ENCODE results near the gene EEFSEC.

EEFSEC gene

DNA sequence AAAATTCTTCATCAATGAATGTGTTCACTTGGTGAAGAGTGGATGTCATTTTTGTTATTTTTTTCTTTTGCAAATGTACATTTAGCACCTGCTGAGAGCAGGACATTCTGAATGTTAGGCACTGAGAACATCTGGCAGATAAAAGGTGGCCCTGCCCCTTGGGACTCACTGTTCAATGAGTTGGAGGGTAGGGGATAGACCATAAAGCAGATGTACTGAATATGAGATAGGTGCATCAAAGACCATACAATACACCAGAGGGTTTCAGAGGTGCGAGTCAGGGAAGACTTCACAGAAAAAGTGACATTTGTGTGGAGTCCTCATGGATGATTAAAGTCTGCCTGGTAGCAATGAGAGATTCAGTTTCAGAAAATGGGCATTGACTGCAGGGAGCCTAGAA is 34.2 kb downstream of the EEFSEC start:
- DNase-seq (ENCODE audit: low read depth), result no peak

DNA sequence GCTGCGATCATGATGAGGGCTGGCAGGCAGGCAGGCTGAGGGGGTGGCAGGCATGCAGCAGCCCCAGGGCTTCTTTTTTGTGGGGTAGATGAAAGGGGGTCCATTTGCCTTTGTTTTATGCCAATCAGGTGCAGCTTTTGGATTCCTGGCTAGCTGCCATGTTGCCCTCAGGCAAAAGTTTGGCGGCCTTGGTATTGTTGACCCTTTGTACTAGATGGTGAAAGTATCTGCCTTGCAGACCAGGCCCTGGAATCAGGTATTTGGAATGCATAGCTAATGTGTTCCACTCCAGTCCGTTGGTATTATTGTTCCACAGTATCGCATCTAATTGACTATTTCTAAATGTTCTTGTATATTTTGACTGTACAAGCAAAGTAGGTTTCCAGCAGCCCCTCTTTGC is 35.0 kb downstream of the EEFSEC start:
- DNase-seq (ENCODE audit: low read depth), result no peak

DNA sequence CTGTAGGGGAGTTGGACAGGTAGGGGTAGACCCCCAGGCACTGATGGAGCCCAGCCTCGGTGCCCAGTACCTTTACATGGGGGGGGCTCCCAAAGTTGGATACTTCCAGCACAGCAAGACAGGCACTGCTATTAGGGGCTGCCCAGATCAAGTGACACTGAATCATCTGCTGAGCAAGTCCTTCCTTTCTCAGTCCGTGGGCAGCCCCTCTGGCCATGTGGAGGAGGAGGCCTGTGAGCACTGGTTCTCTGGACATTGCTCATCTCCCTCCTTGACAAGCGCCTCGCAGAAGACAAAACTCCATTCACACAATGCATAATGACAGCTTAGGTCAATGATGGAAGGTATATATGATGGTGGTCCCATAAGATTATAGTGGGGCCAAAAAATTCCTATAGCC is 35.7 kb downstream of the EEFSEC start:
- no peak for DNase-seq (ENCODE audit: low read depth)

DNA sequence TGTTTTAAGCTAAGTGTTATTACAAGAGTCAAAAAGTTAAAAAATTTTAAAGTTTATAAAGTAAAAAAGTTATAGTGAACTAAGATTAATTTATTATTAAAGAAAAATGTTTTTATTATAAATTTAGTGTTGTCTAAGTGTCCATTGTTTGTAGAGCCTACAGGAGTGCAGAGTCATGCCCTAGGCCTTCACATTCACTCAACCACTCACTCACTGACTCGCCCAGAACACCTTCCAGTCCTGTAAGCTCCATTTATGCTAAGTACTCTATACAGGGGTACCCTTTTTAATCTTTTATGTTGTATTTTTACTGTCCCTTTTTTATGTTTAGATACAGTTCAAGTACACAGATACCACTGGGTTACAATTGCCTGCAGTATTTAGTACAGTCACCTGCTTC is 37.2 kb downstream of the EEFSEC start:
- no peak for DNase-seq (ENCODE audit: low read depth)

DNA sequence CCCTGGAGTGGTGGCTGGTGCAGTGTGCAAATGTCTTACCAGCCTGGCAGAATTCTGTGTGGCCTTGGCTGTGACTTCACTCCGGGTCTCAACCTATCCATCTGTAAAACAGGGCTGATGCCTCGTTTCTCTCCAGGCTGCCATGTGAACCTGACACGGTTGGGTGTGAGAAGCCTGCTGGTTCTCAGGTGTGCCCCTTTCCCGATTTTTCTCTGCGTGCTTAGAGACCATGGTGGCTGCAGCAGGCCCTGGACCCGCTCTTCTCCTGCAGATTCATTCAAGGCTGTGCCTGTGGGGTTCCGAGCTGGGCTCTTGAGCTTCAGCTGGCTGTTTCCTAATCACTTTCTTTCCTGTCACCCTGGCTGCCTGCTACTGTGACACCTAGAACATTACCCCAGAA is 38.9 kb downstream of the EEFSEC start:
- DNase-seq (ENCODE audit: low read depth), result no peak

DNA sequence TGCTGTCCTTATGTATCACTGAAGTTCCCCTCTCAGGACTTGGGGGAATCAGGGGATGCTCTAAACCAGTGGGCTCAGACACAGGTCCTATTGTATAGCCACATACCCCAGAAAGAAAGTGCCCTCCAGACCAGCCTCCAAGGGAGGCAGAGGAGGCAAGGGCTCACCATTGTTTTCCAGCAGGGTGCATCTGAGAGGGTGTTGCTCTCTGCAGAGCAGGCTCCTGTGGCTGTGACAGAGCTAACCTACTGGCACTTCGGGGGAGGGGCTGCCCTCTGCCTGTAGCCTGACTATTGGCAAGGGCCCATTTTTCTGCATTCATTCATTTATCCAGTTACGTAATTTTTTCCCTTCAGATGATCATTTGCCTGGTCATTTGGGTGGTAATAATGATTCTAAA is 39.9 kb downstream of the EEFSEC start:
- DNase-seq (ENCODE audit: low read depth), result no peak

DNA sequence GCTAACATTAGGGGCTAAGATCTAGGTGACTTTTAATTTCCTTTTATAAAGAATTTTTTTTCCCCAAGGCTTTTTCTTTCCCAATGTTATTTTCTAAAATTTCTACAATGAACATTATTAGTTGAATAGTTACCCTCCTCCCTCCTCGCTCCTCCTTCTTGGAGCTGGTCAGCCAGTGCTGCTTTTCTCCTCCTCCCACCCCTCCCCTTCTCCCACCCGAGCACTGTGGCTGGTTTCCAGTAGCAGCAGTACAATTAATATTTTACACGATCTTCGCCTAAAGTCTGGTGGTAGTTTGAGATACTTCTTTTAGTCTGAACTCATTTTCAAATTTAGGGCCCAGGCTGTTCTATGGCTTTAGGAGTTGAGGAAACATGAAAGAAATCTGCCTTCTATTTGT is 41.6 kb downstream of the EEFSEC start:
- DNase-seq (ENCODE audit: low read depth), result no peak

DNA sequence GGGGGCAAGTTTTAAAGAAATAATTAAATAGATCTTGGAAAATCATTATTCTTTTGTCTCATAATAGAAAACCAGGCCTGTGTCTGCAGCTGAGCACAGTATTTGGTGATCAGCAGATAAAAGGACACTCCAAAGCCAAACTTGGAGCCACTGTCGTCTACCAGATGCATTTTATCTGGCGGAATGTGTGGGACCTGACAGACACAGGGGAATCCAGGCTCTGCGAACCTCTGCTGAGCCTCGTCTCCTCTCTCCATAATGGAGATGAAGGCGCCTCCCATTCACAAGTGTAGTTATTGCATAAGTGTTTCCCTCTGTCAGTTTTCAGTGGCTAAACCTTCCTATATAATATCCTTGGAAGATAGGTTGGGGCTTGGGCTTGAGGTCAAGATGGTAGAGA is 42.1 kb downstream of the EEFSEC start:
- DNase-seq (ENCODE audit: low read depth), result no peak

DNA sequence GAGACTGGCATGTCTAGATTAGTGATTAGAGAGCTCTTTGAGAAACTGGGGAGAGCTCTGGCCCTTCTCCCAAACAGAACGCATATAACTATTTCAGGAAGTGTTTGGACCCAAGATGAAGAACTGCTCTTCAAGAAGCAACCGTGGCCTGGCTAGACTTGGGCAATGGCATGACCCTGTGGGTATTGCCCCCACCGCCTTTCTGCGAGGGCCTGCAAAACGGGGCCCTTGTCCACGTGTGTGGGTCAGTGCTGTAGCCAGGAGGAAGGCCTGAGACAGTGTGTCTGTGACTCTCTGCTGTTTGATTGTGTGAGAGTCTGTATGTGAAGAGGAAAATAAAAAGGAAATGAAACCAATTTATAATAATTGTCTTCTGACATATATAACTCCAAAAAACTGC is 42.5 kb downstream of the EEFSEC start:
- no peak for DNase-seq (ENCODE audit: low read depth)

DNA sequence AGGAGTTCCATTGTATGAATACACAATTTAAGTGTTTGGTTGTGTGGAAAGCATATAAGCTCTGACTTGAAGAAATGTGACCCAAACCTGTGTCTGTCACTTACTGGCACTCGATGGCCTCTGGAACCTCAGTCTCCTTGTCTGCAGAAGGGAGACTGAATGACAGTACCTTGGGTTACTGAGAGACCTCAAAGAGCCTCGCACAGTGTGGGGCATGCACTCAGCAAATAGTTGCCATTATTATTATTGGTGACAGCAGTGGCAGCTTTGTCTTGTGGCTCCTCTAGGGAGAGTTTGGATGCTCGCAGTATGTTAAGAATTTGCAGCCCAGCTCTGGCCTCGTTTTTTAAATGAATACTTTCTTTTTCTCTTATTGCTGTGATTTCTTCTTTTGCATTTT is 43.4 kb downstream of the EEFSEC start:
- DNase-seq (ENCODE audit: low read depth), result no peak

DNA sequence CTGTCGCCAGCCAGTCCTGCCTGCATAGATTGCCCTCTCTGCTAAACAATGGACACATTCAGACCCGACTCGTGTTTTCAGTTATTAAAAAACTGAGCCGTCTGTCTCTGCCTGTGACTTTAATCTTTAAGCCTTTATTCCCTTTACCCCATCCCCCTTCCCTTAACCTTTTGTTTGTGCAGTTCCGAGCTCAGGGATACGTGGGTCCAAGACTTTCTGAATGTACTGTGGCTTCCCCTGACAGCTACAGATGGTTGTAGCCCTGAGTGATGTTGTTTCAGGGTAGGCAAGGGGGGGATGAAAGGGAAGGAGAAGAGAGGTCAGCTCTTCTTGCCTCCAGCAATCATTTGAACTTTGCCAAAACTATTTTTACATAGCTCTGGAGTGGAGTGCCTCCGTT is 44.6 kb downstream of the EEFSEC start:
- no peak for DNase-seq (ENCODE audit: low read depth)

DNA sequence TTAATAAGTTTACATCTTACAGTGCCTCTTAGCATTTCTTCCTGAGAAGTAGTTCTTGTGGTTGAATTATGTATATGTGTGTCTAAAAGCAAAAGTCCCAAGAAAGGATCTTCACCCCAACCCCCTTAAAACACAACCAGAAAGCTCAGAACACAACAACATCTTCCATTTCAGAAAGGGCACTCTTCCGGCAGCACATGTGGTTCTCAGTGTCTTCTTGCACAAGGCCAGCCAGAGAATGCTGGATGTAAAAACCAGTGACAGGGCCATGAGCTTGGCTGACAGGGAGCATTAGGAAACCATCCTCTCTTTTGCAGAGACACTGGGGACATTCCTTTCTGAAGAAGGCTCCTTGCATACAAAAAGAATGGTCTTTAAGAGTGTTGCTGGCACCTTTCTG is 45.0 kb downstream of the EEFSEC start:
- DNase-seq (ENCODE audit: low read depth), result peak; percentile 47

DNA sequence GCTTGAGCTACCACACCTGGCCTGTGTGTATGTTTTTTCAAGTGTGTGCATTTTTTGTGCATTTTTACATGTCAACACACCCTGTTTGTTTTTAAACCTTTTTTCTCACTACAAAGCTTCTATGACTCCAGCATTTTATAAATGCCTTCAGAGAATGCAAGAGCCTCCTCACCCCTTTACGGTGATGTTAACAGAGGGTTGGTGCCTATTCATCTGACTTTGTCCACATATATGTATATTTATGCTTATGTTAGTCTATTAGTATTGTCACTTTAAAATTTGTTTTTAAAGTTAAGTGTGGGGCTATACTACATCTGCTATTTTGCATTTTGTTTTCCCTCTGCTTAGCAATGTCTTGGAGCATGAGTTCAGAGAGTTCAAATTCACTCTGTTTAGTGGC is 45.8 kb downstream of the EEFSEC start:
- no peak for DNase-seq (ENCODE audit: low read depth)

DNA sequence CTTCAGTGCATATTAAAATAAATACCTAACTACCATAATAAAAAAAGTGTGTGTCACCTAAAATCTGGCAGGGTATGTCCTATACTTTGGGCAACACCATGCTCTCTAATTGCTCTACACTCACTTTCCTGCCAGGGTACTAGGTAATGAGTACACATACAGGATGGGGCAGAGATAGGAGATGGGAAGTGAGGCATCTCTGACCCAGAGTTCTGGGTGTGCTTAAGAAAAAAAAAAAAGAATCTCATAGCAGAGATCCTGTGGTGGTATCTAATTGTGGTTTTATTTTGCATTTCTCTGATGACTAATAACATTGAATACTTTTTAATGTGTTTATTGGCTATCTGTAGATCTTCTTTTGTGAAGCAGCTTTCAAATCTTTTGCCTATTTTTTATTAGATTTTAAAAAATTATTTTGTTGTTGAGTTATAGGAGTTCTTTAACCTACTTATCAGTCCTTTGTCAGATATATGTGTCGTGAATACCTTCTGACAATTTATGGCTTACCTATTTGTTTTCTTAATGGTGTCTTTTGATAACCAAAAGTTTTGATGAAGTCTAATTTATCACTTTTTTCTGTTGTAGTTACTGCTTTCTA is 48.0 kb downstream of the EEFSEC start:
- DNase-seq (ENCODE audit: low read depth), result no peak

DNA sequence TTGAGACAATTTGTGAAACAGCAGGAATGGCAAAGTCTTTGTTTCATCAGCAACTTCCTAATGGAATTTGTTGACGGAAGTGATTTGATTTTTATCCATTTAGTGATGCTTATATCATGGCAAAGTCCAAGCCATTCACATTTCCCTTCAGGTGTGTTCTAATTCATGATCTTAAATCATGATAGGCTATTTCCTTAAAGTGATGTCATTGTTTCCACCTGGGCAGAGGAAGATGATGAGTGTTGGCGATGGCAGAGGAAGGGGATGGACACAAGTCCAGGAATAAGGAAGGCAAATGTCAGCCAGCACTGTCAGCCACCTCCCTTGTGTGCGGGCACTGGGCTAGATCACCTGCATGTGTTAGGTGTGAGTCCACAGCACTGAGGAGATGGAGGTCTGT is 49.9 kb downstream of the EEFSEC start:
- DNase-seq (ENCODE audit: low read depth), result no peak

DNA sequence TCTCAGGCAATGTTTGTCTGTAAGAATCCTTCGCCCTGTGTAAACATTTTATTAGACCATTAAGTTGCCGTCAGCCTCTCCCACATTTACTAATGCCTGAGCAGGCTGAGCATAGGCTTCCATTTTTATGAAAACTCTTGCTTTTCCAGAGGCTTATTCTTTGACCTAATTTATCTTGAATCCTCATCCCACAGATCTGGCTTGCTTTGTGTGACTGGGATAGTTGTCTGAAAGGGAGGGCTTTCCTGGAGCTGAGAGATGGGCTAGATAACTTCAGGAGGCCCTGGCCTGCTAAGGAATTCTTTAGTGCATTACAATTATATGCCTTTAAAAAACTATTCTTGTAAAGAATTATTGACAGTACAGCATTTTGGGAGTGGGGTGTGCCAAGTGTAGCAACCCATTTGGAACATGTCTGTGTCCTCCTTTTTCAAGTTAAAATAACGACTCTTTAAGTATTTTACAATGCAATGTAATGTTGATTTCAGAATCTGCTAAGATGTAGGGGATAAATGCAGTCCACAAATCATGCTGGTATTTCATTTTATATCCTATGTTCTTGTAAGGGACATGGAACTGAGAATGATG is 52.4 kb downstream of the EEFSEC start:
- no peak for DNase-seq (ENCODE audit: low read depth)

DNA sequence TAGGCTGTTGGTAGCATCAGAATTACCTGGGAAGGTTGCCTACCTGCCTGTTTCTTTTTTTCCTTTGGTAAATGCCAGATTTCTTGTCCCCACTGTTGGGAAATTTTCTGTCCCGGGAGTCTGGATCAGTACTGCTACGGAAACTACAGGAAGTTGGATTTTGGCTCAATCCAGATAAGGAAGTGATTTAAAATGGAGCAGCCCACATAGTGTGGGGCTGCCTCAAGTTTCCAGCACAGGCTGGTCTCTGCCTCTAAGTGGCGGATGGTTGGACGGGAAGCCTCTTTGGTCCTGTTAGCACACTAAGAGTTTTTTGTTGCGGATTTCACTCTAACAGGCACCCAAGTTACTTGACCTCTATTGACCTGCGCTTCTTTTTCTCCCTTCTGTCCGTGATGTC is 54.7 kb downstream of the EEFSEC start:
- no peak for DNase-seq (ENCODE audit: low read depth)

DNA sequence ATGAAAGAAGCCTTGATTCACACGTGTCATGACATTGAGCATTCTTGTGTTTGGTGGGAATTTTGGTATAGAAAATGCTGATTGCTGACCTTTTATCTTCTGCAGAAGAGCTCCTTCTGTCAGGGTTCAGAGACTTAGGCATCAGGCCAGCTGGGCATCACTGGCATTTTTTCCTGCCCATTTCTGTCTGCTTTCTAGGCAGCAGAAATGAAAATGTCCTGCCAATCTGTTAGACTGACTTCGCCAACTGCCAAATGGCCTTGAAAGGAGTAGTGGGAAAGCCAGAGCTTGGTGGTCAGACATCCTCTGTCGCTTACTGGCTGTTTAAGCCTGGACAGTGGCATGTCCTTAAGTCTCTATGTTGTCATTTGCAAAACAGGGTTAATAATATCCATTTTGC is 57.4 kb downstream of the EEFSEC start:
- no peak for DNase-seq (ENCODE audit: low read depth)

DNA sequence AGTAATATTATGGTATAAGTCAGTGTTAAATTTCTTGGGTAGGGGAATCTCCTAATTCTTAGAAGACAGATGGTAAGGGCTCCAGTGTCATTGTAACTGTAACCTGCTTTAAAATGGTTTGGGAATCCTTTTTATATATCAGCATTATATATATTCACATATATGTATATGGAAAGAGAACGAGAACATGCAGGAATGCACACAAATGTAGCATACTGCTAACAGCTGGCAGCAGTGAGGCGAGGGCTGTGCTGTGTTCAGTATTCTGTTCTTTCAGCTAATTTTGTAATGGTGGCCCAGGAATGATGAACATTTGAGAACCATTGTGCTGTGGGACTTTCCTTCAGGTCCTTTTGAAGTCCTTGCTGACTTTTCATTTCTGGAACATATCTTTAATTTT is 60.8 kb downstream of the EEFSEC start:
- no peak for DNase-seq (ENCODE audit: low read depth)

DNA sequence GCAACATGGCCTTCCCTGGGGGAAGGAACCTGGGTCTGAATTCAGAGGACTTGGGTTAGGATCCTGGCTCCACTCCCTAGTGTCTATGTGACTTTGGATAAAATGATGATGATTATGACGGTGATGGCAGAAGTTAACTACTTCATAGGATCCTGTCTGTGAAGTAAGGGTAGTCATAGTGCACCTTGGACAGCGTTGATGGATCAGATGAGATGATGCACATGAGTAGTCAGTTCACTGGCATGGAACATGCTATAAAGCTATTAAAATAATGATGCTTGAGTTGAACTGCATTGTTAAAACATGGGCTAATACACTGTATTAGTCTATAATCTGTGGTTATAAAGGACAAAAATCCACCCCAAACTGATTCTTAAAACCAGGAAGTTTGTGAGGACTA is 62.0 kb downstream of the EEFSEC start:
- no peak for DNase-seq (ENCODE audit: low read depth)

DNA sequence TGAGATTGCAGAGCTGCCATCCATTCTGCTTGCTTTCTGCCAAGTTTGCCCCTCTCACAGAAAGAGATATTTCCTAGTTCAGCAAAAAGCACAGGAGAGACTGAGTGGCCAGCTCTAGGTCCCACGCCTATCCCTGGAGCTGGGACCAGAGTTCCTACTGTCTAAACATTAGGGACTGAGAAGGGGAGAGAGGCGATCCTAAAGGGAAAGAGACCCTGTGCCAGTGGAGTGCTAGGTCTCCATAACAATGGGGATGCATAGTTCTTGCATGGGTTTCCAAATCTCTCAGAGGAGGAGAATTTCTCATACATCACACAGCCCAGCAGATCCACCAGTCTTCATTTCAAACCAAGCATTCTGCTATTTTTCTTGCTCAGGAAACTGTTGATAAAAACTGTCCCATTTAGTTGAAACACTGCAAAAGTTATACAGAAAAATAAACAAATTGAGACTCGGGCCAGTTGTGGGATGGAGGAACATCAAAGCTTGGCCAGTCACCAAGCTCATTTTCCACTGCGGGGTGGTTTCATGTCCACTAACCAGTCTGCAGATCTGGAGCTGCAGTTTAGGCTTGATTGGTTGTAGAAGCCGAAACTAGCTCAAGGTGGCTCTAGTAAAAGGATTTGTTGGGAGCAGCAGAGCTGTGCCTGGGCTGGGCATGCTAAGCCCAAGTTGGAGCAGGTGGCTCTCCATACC is 62.7 kb downstream of the EEFSEC start:
- DNase-seq (ENCODE audit: low read depth), result no peak

DNA sequence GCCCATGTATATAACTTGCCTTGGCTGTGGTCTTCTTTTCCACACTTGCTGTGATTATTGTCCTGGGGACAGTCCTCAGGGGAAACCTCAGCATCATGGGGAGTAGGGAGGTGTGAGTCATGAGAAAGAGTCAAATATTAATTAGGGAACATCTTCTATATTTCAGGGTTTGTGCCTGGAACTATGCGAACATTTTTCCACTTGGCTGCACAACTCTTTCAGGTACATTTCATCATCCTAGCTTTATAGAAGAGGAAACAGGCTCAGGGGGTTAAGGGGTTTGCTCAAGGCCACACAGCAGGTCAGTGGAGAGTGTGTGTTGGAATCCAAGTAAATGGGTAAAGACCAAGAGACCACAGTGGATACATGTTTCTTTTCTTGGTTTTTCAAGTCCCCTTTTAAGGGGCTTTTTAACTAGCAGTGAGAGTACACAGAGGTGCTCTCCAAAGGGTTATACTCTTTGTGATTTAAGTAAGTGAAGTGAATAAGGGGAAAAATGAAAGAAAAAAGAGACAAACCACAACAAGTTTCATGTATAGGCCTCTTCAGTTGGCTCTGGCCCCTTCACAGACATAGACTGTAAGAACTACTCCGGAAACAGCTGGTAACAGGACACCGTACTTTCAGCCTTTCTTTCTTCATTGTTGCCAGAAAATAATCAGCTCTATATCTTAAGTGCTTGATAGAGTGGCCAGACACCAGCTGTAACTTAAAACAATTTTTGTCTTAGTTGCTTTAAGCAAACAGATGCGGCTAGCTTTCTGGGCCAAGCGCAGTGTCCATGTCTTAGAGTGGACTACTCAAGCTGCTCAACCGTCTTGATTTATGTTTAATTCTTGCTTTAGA is 64.6 kb downstream of the EEFSEC start:
- DNase-seq (ENCODE audit: low read depth), result peak; percentile 18
